Stimulated activated CD4-positive, alpha-beta T cell treated with anti-CD3 and anti-CD28 coated beads, TNF-alpha, amount 100 ng/mL, for 24 hours (primary cell): ENCODE measurements around the gene C7.

ENCODE experiments used
- DNase-seq, 3 experiments: peaks; one replicate each; pipeline ENCODE4 v3.0.0-alpha.2; 2020; ENCODE audit warnings: low read depth in 3 of 3

C7 gene

GRCh38 chr5:40916226-40916625, 6.9 kb downstream of the C7 start:
- DNase-seq = no peak

- no peak for DNase-seq
Observed at GRCh38 chr5:40928886-40929448, 19.7 kb downstream of the C7 start.

- no peak for DNase-seq
Observed at GRCh38 chr5:40932766-40933165, 23.5 kb downstream of the C7 start.

- DNase-seq = no peak
Observed at GRCh38 chr5:40937075-40937474, 27.8 kb downstream of the C7 start.

DNA sequence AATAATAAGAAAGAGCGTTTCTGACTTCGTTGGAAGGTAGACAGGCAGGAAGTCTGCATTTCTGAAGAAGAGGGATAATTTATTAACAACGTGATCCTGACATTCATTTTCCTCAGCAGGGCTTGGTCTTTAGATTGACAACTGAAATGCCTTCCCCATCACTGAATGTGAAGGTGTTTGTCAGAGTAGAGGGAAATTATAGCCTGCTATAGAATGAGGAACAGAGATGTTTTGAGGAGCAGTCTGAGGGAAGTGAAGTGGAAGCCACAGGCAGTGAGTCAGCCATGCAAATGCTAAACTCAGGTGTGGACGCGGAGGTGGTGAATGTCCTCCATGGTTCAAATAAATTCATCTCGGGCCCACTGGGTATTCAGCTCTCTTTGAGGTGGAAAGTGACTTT, 30.5 kb downstream of the C7 start:
- DNase-seq = no peak

DNA sequence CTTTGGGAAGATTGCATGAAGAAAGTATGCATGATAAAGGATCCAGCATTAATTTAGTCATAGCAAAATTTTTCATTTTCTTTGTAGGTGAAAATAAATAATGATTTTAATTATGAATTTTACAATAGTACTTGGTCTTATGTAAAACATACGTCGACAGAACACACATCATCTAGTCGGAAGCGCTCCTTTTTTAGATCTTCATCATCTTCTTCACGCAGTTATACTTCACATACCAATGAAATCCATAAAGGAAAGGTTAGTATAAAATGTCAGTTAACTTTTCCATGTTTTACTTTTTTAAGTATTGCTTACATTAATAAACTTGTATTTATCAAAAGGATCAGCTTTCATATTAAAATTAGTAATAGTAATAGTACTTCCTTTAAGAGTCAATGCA, 35.8 kb downstream of the C7 start:
- no peak for DNase-seq

- DNase-seq = no peak
Observed at GRCh38 chr5:40955313-40955712, 46.0 kb downstream of the C7 start.

DNA sequence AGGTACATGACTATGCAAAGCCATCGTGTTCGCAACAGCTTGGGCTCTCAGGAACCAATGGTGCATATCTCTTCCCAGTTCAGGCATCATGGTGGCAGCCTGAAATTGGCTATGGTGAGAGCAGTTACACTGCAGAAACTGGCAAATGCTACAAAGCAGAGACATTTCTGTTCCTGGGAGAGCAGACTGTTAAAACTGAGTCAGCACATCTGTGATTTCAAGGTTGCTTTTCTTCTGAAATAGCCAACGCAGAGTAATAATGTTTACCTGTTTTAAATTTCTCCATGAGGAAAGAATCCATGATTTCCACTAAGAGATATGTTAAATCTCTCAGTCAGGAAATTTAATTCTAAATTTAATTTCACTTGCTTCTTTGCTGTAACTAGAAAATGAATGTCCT, 47.8 kb downstream of the C7 start:
- no peak for DNase-seq

GRCh38 chr5:40958811-40959210, 49.5 kb downstream of the C7 start:
- no peak for DNase-seq

DNA sequence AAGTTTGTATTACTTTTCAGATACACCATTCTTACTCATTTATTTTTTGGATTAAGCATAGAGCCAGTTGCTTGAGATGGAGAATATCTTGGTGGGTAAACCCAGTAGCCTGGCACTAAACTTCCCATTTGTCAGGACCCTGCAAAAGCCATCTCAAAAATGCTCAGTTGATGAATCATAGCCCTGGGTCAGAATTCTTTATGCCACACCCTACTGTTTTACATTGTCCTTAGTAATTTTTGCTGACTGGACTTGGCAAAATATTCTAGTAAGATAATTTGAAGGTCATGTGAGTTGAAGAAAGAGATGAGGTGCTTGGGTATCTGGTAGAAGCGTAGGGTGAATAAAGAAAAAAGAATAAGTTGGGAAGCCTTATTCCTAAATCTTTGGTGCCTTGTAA, 50.7 kb downstream of the C7 start:
- no peak for DNase-seq

DNA sequence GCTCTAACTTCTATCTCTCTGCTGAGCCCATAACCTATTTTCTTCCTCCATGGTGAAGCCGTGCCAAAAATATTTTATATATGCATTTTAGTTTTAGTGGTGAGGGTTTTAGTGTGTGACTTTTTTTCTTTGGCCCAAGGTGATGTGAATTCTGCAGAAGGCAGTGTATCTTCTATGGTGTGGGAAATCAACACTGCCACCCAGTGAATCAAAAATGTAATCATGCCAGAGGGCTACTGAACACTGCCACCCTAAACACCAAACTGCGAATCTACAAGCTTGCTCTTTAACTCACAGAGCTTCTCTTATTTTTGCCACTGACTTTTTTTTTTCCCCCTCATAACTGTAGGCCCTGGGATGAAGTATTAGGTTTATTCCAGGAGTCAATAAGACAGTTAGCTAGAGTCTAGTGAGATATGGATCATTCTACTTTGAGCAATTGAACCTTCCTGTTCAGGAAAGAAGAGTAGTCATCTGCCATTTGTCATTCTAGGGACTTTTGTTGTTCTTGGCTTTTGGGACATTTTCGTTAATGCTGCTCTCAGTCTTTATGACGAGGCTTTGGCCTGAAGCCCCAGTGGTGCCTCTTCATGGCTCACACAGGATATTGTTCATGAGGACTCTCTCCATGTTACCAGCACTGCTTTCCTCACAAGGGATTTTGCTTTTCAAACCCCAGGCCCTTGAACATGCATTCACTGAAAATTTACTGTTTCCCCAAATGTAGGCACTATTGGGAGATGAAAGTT, 53.1 kb downstream of the C7 start:
- no peak for DNase-seq

- no peak for DNase-seq
Observed at GRCh38 chr5:40972434-40972833, 63.1 kb downstream of the C7 start.

DNA sequence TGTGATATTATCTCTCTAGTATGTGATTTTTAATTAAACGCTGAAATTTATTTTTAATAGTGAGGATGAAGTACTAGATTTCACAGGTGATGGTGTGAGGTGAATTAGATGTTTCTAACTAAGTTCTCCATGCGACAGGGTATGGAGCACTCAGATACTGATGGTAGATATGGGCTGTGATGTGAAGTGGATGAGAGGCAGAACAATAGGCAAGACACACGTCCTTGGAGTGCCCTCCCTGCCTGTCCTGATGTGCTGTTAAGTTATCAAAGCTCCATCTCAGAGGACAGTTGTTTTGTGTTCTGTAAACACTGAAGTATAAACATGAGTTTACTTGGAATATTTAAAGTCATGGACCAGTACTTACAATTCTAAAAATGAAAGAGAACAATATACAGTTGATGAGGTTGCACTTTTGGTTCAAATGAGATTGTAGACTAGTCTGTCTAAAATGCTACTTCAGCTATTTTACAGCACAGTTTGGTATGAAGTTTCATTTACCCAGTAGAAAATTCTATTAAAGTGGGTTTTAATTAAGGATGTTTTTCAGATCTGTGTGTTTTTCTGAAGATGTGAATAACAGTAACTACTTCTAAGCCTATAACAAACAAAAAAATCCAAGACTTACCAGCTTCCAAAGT, 64.2 kb downstream of the C7 start:
- no peak for DNase-seq

DNA sequence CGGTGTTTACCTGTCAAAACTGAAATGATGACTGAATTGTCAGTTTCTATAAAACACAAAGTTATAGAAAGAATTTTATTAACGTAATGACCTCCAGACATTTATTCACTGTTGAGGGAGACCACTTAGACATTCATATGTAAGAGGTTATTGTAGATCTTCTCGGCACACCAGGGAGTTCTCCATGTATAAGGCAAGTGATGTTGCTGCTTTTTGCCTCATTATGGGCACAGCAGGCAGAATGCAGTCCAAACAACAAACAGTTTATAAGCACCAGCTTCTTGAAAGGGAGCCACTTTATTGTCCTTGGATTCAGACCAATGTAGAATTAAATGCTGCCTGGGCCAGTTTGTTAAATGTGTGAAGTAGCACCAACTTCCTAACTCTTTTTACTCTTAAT, 66.7 kb downstream of the C7 start:
- no peak for DNase-seq

DNA sequence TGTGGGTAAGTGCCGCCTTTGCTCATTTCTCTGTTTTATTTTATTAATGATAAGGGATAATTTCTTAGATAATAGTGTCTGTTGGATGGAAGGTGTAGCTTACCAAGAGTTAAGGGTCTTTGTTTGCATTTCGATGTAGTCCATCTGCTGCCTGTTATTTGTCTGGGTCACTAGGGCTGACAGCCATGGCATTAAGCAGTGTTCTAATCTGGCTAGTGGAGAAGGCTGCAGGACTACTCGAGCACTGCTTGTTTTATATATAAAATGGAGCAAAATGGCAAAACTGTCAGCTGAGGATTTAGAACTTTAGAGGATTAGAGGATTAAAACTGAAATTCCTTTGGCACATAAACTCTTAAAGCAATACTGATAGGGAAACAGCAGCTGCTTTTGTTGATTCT, 67.5 kb downstream of the C7 start:
- DNase-seq = no peak

GRCh38 chr5:40981420-40981819, 72.1 kb downstream of the C7 start:
- DNase-seq = no peak

DNA sequence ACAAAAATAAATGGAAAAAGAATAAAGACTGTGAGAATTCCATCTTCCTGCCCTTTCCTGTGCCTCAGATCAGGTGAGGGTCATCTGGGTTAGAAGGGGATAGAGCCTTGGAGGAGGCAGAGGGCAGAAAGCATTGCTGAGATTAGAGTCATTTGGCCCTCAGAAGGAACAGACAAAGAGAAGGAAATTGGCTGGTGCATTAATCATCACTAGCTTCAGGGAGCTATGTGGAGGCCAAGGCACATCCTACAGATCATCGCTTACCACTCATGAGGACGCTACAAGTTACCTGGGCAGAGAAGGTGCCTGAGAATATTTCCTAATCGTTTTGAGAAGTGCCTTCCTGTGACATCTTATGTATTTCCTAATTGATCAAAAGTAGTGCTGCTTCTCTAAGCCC, 74.5 kb downstream of the C7 start:
- DNase-seq = no peak

DNA sequence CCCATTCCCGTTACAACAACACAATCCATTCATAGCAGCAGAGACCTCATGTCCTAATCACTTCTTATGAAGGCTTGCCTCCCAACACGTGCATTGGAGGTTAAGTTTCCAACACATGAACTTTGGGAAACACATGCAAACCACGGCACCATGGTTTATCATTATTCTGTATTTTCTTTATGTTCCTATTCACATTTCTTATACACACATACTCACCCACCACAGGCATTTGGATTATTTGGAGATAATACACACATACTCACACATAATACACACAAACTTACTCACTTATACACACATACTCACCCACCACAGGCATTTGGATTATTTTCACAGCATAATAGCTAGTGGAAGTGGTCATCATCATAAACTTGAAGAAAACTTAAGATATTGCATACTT, 75.6 kb downstream of the C7 start:
- DNase-seq = no peak

DNA sequence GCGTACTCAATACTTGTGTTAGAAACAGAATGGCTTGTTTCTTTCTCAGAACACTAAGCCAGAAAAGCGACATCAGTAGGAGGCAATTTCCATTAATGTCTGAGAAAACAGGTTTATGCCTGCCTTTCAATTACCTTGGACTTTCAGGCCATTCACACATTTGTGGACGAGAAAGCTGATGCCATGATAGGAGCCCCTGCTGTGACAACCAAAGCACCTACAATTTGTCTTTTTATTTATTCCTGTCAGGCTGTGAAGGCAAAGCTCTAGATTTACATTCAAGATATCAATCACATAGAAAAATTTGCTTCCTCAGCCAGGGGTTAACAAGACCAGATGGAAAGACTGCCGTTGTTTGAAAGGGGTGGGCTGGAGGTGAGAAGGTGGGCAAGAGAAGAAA, 76.2 kb downstream of the C7 start:
- DNase-seq = no peak

- DNase-seq = no peak
Observed at GRCh38 chr5:40986666-40987065, 77.4 kb downstream of the C7 start.

GRCh38 chr5:40987349-40987748, 78.1 kb downstream of the C7 start:
- no peak for DNase-seq

- no peak for DNase-seq
Observed at GRCh38 chr5:40988746-40989510, 79.6 kb downstream of the C7 start.
